ENCODE measurements around the gene NAALADL2. TPM values are rescaled to one million over a fixed set of nuclear protein-coding genes. Genes with fewer than 3 reads are reported as not detected.

The NAALADL2 gene
- total RNA-seq, 1 donor from 2014 or later: 10.4 TPM

GRCh38 chr3:175266478-175266877 is 407.3 kb downstream of the NAALADL2 start:
- H3K4me1 Mint-ChIP-seq (ENCODE audit: low read depth): peaks cover 5% of the 10 kb centered on the region

GRCh38 chr3:175267121-175267531 is 408.0 kb downstream of the NAALADL2 start:
- H3K27ac Mint-ChIP-seq: no peak overlapping the region
- no peaks in the 10 kb centered on the region for H3K36me3 Mint-ChIP-seq (ENCODE audit: insufficient read depth)
- peaks cover 3% of the 10 kb centered on the region for H3K4me1 Mint-ChIP-seq (ENCODE audit: low read depth)
- H3K27me3 Mint-ChIP-seq: no peaks in the 10 kb centered on the region
- H3K4me3 Mint-ChIP-seq (ENCODE audit: low read depth): no peak overlapping the region
- TF ChIP-seq CTCF (IDR thresholded peaks at IDR 0.05; ENCODE audit: unreplicated experiment): no peak
- H3K9me3 Mint-ChIP-seq (ENCODE audit: low read depth): no peaks in the 10 kb centered on the region
- no peak for DNase-seq (ENCODE audit: low spot score, unreplicated experiment)

More at GRCh38 chr3:175266478-175266877, 407.3 kb downstream of the NAALADL2 start:
- Mint-ChIP-seq H3K27ac (no peak overlapping the region), H3K36me3 (ENCODE audit: insufficient read depth) (no peaks in the 10 kb centered on the region), H3K9me3 (ENCODE audit: low read depth) (no peaks in the 10 kb centered on the region), H3K4me3 (ENCODE audit: low read depth) (no peak overlapping the region), H3K27me3 (no peaks in the 10 kb centered on the region)
- DNase-seq (ENCODE audit: low spot score, unreplicated experiment): no peak
- no peak for TF ChIP-seq CTCF (IDR thresholded peaks at IDR 0.05; ENCODE audit: unreplicated experiment)

GRCh38 chr3:175267561-175267960 is 408.4 kb downstream of the NAALADL2 start:
- no peak for TF ChIP-seq CTCF (IDR thresholded peaks at IDR 0.05; ENCODE audit: unreplicated experiment)
- Mint-ChIP-seq H3K9me3 (ENCODE audit: low read depth) (no peaks in the 10 kb centered on the region), H3K36me3 (ENCODE audit: insufficient read depth) (no peaks in the 10 kb centered on the region), H3K4me1 (ENCODE audit: low read depth) (peaks cover 3% of the 10 kb centered on the region), H3K27me3 (no peaks in the 10 kb centered on the region), H3K4me3 (ENCODE audit: low read depth) (no peak overlapping the region), H3K27ac (no peak overlapping the region)
- DNase-seq (ENCODE audit: low spot score, unreplicated experiment): no peak

GRCh38 chr3:175269394-175269793 is 410.3 kb downstream of the NAALADL2 start:
- H3K36me3 Mint-ChIP-seq (ENCODE audit: insufficient read depth): no peaks in the 10 kb centered on the region
- H3K27me3 Mint-ChIP-seq: no peaks in the 10 kb centered on the region
- H3K4me1 Mint-ChIP-seq (ENCODE audit: low read depth): peaks cover 3% of the 10 kb centered on the region
- TF ChIP-seq CTCF (IDR thresholded peaks at IDR 0.05; ENCODE audit: unreplicated experiment): no peak
- no peaks in the 10 kb centered on the region for H3K9me3 Mint-ChIP-seq (ENCODE audit: low read depth)
- no peak for DNase-seq (ENCODE audit: low spot score, unreplicated experiment)
- H3K27ac Mint-ChIP-seq: no peak overlapping the region
- no peak overlapping the region for H3K4me3 Mint-ChIP-seq (ENCODE audit: low read depth)

GRCh38 chr3:175270198-175270837 is 411.2 kb downstream of the NAALADL2 start:
- H3K4me1 Mint-ChIP-seq (ENCODE audit: low read depth): peaks cover 3% of the 10 kb centered on the region
- DNase-seq (ENCODE audit: low spot score, unreplicated experiment): no peak
- H3K36me3 Mint-ChIP-seq (ENCODE audit: insufficient read depth): no peaks in the 10 kb centered on the region
- peak overlapping the region; percentile 49 for H3K27ac Mint-ChIP-seq
- no peaks in the 10 kb centered on the region for H3K27me3 Mint-ChIP-seq
- H3K4me3 Mint-ChIP-seq (ENCODE audit: low read depth): no peak overlapping the region
- TF ChIP-seq CTCF (IDR thresholded peaks at IDR 0.05; ENCODE audit: unreplicated experiment): no peak
- H3K9me3 Mint-ChIP-seq (ENCODE audit: low read depth): no peaks in the 10 kb centered on the region
